Stomach (tissue), 9 donors: ENCODE results near the gene GCN1. TPM values are rescaled to one million over a fixed set of nuclear protein-coding genes. Genes with fewer than 3 reads are reported as not detected.

Experiments
- DNase-seq, 2 donors: peaks; one replicate each; pipeline versions ENCODE4 v3.0.0 to v3.0.0-alpha.2; 2013 to 2019
- H3K27ac ChIP-seq, 5 donors: fragments of 200-600 bp in 4 of 5; sonication (generic) in 4 of 5; one replicate each; pipeline ENCODE4 v1.5.1; 2013 to 2019; ENCODE audit warnings: mild to moderate bottlenecking in 1 of 5, moderate library complexity in 1 of 5
- H3K27me3 ChIP-seq, 3 donors: fragments of 200-600 bp; sonication (generic); one replicate each; pipeline ENCODE4 v1.5.1; 2017 to 2019; ENCODE audit warnings: mixed run types in 1 of 3
- H3K36me3 ChIP-seq, 4 donors: fragments of 200-600 bp; sonication (generic); 1 replicate in 3 of 4; 2 replicates in 1 of 4; pipeline ENCODE4 v1.5.1; 2016 to 2019
- H3K4me1 ChIP-seq, 4 donors: fragments of 200-600 bp; sonication (generic); one replicate each; pipeline ENCODE4 v1.5.1; 2016 to 2019
- H3K4me3 ChIP-seq, 4 donors: fragments of 200-600 bp; sonication (generic) in 3 of 4; one replicate each; pipeline ENCODE4 v1.5.1; 2016 to 2019; ENCODE audit warnings: mild to moderate bottlenecking in 1 of 4
- H3K9me3 ChIP-seq, 4 donors: fragments of 200-600 bp; sonication (generic); one replicate each; pipeline ENCODE4 v1.5.1; 2016 to 2019
- CTCF ChIP-seq, 7 experiments: fragments of 450-650 bp in 4 of 7; fragments of 200-600 bp in 3 of 7; sonication (generic) in 3 of 7; IDR thresholded peaks; one replicate each; pipeline ENCODE4 v1.5.1; 2016 to 2019; ENCODE audit warnings: antibody characterized with exemption in 7 of 7, control low read depth in 2 of 7, mild to moderate bottlenecking in 1 of 7
- EP300 ChIP-seq: sonication (generic); formaldehyde crosslinking; IDR thresholded peaks from one replicate; pipeline ENCODE4 v1.6.1; 2017; ENCODE audit warnings: antibody characterized with exemption
- POLR2A ChIP-seq, 4 donors: fragments of 450-650 bp; IDR thresholded peaks; one replicate each; pipeline ENCODE4 v1.6.1; 2016; ENCODE audit warnings: antibody characterized with exemption in 4 of 4, control low read depth in 2 of 4, mild to moderate bottlenecking in 1 of 4, moderate library complexity in 1 of 4
- POLR2AphosphoS5 ChIP-seq, 3 donors: sonication (generic); formaldehyde crosslinking; IDR thresholded peaks; one replicate each; pipeline ENCODE4 v1.6.1; 2016; ENCODE audit warnings: antibody characterized with exemption in 3 of 3
- WGBS, 5 donors: extraction: QIAGEN DNeasy Blood & Tissue Kit in 3 of 5; methylation state at CpG; one replicate each; pipeline versions ENCODE4 v1.1.5 to v1.1.7; 2013 to 2018; 5-methylcytosine and 5-hydroxymethylcytosine counted together
- intact Hi-C: fragments of 100-400 bp; cut with DNase I; formaldehyde crosslinking; loops from one replicate; pipeline ENCODE4 v1.15.1; 2023; ENCODE audit warnings: low total_unique reads
- polyA plus RNA-seq, 3 donors: library from polyadenylated mRNA; stranded (reverse); fragments of 200-250 nt; gene quantifications; one replicate each; pipeline ENCODE4 v1.2.3, GENCODE V29; 2013
- total RNA-seq, 5 donors: library from RNA; depleted of rRNA; stranded (reverse); fragments of >200 nt; gene quantifications; one replicate each; pipeline versions ENCODE4 v1.1.0 to v1.2.3, GENCODE V29; 2014 to 2016
- donor health status: healthy with polysubstance abuse.
- donor health status: Bipolar disorder and iron deficiency.
- donor health status: healthy.

GCN1 gene
- total and polyA plus RNA-seq, 8 donors, result 8.7 to 226 (median 98.1) TPM

- Histone ChIP-seq H3K27me3 (no peaks in the 10 kb centered on the region), H3K4me1 (no peaks in the 10 kb centered on the region), H3K27ac (no peak overlapping the region), H3K9me3 (no peaks in the 10 kb centered on the region), H3K36me3 (peaks cover 95 to 100% (median 100%) of the 10 kb centered on the region in 4 donors), H3K4me3 (no peak overlapping the region)
- DNase-seq, result no peak
- intact Hi-C loops, result no loop called here
- no peak for TF ChIP-seq EP300
- TF ChIP-seq CTCF (IDR thresholded peaks at IDR 0.05), result no peak
- TF ChIP-seq POLR2AphosphoS5 (IDR thresholded peaks at IDR 0.05), result no peak
- no peak for TF ChIP-seq POLR2A (IDR thresholded peaks at IDR 0.05)
- WGBS, 5 donors, result 82 to 96% (median 93%) methylated on average over 3 of the region's 3 CpGs
Observed at GRCh38 chr12:120172053-120172452, 22.5 kb downstream of the GCN1 start.

- no peak for DNase-seq
- H3K27me3 ChIP-seq, result no peaks in the 10 kb centered on the region
- TF ChIP-seq POLR2AphosphoS5 (IDR thresholded peaks at IDR 0.05), result no peak
- TF ChIP-seq CTCF (IDR thresholded peaks at IDR 0.05), result no peak
- no peak for TF ChIP-seq POLR2A (IDR thresholded peaks at IDR 0.05)
- no peak for TF ChIP-seq EP300
- H3K9me3 ChIP-seq, result no peaks in the 10 kb centered on the region
- peaks cover 92 to 100% (median 100%) of the 10 kb centered on the region in 4 donors for H3K36me3 ChIP-seq
- intact Hi-C loops, result no loop called here
- no peaks in the 10 kb centered on the region for H3K4me1 ChIP-seq
- no peak overlapping the region for H3K27ac ChIP-seq
- no peak overlapping the region for H3K4me3 ChIP-seq
- 89 to 96% (median 95%) methylated on average over 7 of the region's 7 CpGs for WGBS, 5 donors
Observed at GRCh38 chr12:120170631-120171030, 23.9 kb downstream of the GCN1 start.

- Histone ChIP-seq H3K27me3 (no peaks in the 10 kb centered on the region), H3K9me3 (no peaks in the 10 kb centered on the region), H3K4me1 (no peaks in the 10 kb centered on the region), H3K36me3 (peaks cover 91 to 100% (median 100%) of the 10 kb centered on the region in 4 donors), H3K27ac (no peak overlapping the region), H3K4me3 (no peak overlapping the region)
- WGBS, 5 donors, result 93 to 100% (median 96%) methylated on average over 2 of the region's 2 CpGs
- intact Hi-C loops, result no loop called here
- TF ChIP-seq CTCF (IDR thresholded peaks at IDR 0.05), result no peak
- no peak for TF ChIP-seq POLR2A (IDR thresholded peaks at IDR 0.05)
- TF ChIP-seq EP300, result no peak
- TF ChIP-seq POLR2AphosphoS5 (IDR thresholded peaks at IDR 0.05), result no peak
- DNase-seq, result no peak
Observed at GRCh38 chr12:120169946-120170345, 24.6 kb downstream of the GCN1 start.

GRCh38 chr12:120168337-120168736 is 26.2 kb downstream of the GCN1 start:
- Histone ChIP-seq H3K27ac (no peak overlapping the region), H3K36me3 (peaks cover 89 to 100% (median 100%) of the 10 kb centered on the region in 4 donors), H3K9me3 (no peaks in the 10 kb centered on the region), H3K4me1 (no peaks in the 10 kb centered on the region), H3K27me3 (no peaks in the 10 kb centered on the region), H3K4me3 (no peak overlapping the region)
- no peak for DNase-seq
- 87 to 99% (median 94%) methylated on average over 4 of the region's 4 CpGs for WGBS, 5 donors
- no peak for TF ChIP-seq POLR2A (IDR thresholded peaks at IDR 0.05)
- TF ChIP-seq POLR2AphosphoS5 (IDR thresholded peaks at IDR 0.05), result no peak
- no peak for TF ChIP-seq CTCF (IDR thresholded peaks at IDR 0.05)
- TF ChIP-seq EP300, result no peak
- intact Hi-C loops, result no loop called here
